Fibroblast of lung (primary cell): ENCODE data around the gene ITPK1. TPM values are rescaled to one million over a fixed set of nuclear protein-coding genes. Genes with fewer than 3 reads are reported as not detected.

Source experiments
- DNase-seq, 2 donors: peaks; one replicate each; pipeline versions ENCODE4 v3.0.0 to v3.0.0-alpha.2; 2010; ENCODE audit warnings: low read depth in 2 of 2
- H2AFZ ChIP-seq: 2 replicates; pipeline ENCODE4 v1.5.1; 2012; ENCODE audit warnings: low read length, control low read depth, inconsistent platforms
- H3K27ac ChIP-seq: 2 replicates; pipeline ENCODE4 v1.5.1; 2011; ENCODE audit warnings: low read length, control low read depth; ENCODE audit not compliant: insufficient read depth
- H3K27me3 ChIP-seq: 2 replicates; pipeline ENCODE4 v1.5.1; 2011; ENCODE audit warnings: mild to moderate bottlenecking, low read length; ENCODE audit not compliant: control insufficient read depth, insufficient read depth
- H3K36me3 ChIP-seq: 2 replicates; pipeline ENCODE4 v1.5.1; 2011; ENCODE audit warnings: low read length; ENCODE audit not compliant: control insufficient read depth, insufficient read depth
- H3K4me1 ChIP-seq: 2 replicates; pipeline ENCODE4 v1.5.1; 2011; ENCODE audit warnings: low read length; ENCODE audit not compliant: control insufficient read depth, insufficient read depth; ENCODE audit errors: extremely low read depth
- H3K4me2 ChIP-seq: 2 replicates; pipeline ENCODE4 v1.5.1; 2011; ENCODE audit warnings: low read length, control low read depth; ENCODE audit not compliant: insufficient read depth; ENCODE audit errors: extremely low read depth
- H3K4me3 ChIP-seq, 4 experiments: fragments of 200-600 bp in 1 of 4; sonication (generic) in 1 of 4; replicated peaks in 1 of 4; 2 replicates each; pipeline ENCODE4 v1.5.1; 2011 to 2016; ENCODE audit warnings: low read length in 4 of 4, low read depth in 3 of 4, mild to moderate bottlenecking in 3 of 4, control low read depth in 2 of 4, inconsistent platforms in 1 of 4, mixed read lengths in 1 of 4; ENCODE audit not compliant: insufficient read depth in 1 of 4; ENCODE audit errors: control extremely low read depth in 1 of 4
- H3K79me2 ChIP-seq: 2 replicates; pipeline ENCODE4 v1.5.1; 2012; ENCODE audit warnings: mild to moderate bottlenecking, low read length, inconsistent platforms; ENCODE audit not compliant: control insufficient read depth, insufficient read depth
- H3K9ac ChIP-seq: 2 replicates; pipeline ENCODE4 v1.5.1; 2011; ENCODE audit warnings: mild to moderate bottlenecking, low read length, control low read depth; ENCODE audit not compliant: insufficient read depth
- H3K9me3 ChIP-seq: 2 replicates; pipeline ENCODE4 v1.5.1; 2012; ENCODE audit warnings: low read depth, low read length; ENCODE audit not compliant: control insufficient read depth, insufficient read depth
- H4K20me1 ChIP-seq: 2 replicates; pipeline ENCODE4 v1.5.1; 2011; ENCODE audit warnings: low read length; ENCODE audit not compliant: control insufficient read depth, insufficient read depth; ENCODE audit errors: extremely low read depth
- CTCF ChIP-seq, 2 donors: IDR thresholded peaks in 1 of 2; conservative IDR thresholded peaks in 1 of 2; 1 replicate in 1 of 2; 2 replicates in 1 of 2; pipeline ENCODE4 v1.5.1; 2011 to 2012; ENCODE audit warnings: low read length in 2 of 2, control low read depth in 1 of 2, inconsistent platforms in 1 of 2, low read depth in 1 of 2, mild to moderate bottlenecking in 1 of 2
- EZH2 ChIP-seq: IDR thresholded peaks from 2 replicates; pipeline ENCODE4 v1.5.1; 2012; ENCODE audit warnings: low read length, control low read depth, mild to moderate bottlenecking; ENCODE audit errors: missing control alignments
- polyA plus RNA-seq, 2 donors: library from polyadenylated mRNA; depleted of rRNA in 1 of 2; stranded (reverse) in 1 of 2; unstranded in 1 of 2; fragments of >200 nt; gene quantifications; 2 replicates each; pipeline ENCODE4 v1.2.1, GENCODE V29; 2011 to 2012; ENCODE audit warnings: missing spikeins in 1 of 2
- total RNA-seq: library from RNA; depleted of rRNA; stranded (reverse); fragments of >200 nt; gene quantifications from 2 replicates; pipeline ENCODE4 v1.2.1, GENCODE V29; 2014

Gene ITPK1
- total and polyA plus RNA-seq, 2 donors (not counting 1 experiment from before 2014, with no cell fraction given): 9.2 to 23.1 TPM

DNA sequence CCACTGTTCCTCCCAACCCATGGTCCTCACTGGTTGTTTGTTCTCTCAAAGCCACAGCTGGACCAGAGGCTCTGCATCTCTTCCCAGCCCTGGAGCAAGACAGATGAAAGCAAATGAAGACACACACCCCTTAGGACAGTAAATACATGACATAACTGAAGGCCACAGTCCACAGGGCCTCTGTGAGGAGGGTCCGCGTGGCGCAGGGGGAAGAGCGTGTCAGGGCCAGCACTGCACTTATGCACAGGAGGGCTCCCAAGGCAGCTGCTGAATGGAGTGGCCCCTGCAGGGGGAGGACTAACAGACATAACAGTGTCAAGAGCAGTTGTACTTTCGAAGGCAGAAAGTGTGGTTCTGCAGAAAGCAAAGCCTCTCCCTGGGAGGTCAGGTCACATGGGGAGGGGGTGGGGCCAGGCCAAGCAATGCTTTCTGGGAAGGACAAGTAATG is 112.8 kb downstream of the ITPK1 start:
- Histone ChIP-seq H3K79me2 (no peaks in the 10 kb centered on the region), H3K4me2 (no peak overlapping the region), H3K9ac (no peak overlapping the region), H3K4me3 (no peak overlapping the region), H3K9me3 (no peaks in the 10 kb centered on the region), H3K27ac (no peak overlapping the region), H3K4me1 (peaks cover 5% of the 10 kb centered on the region), H3K36me3 (no peaks in the 10 kb centered on the region), H2AFZ (no peak overlapping the region), H3K27me3 (no peaks in the 10 kb centered on the region), H4K20me1 (no peaks in the 10 kb centered on the region)
- no peak for TF ChIP-seq CTCF (conservative IDR thresholded peaks at IDR 0.05 in 1 of 2, IDR thresholded peaks at IDR 0.05 in 1 of 2; ENCODE audit: low read depth in 1 of 2, low read length in 2 of 2)
- no peak for TF ChIP-seq EZH2
- DNase-seq: no peak

DNA sequence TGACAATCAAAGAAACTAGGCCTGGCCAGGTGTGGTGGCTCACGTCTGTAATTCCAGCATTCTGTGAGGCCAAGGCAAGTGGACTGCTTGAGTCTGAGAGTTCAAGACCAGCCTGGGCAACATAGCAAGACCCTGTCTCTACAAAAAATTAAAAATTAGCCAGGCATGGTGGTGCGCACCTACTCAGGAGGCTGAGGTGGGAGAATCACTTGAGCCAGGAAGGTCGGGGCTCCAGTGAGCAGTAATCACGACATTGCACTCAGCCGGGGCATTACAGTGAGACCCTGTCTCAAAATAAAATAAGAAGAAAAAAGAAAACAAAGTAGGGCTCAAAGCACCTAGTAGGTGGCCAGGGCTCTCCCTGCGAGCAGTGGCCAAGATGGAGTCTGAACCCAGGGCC is 113.7 kb downstream of the ITPK1 start:
- Histone ChIP-seq H3K79me2 (no peaks in the 10 kb centered on the region), H4K20me1 (no peaks in the 10 kb centered on the region), H2AFZ (no peak overlapping the region), H3K4me2 (no peak overlapping the region), H3K9me3 (no peaks in the 10 kb centered on the region), H3K9ac (no peak overlapping the region), H3K4me1 (no peaks in the 10 kb centered on the region), H3K4me3 (no peak overlapping the region), H3K27me3 (no peaks in the 10 kb centered on the region), H3K27ac (no peak overlapping the region), H3K36me3 (no peaks in the 10 kb centered on the region)
- DNase-seq: no peak
- no peak for TF ChIP-seq EZH2
- no peak for TF ChIP-seq CTCF (conservative IDR thresholded peaks at IDR 0.05 in 1 of 2, IDR thresholded peaks at IDR 0.05 in 1 of 2; ENCODE audit: low read depth in 1 of 2, low read length in 2 of 2)

- H3K4me2 ChIP-seq: no peak overlapping the region
- no peaks in the 10 kb centered on the region for H4K20me1 ChIP-seq
- no peaks in the 10 kb centered on the region for H3K27me3 ChIP-seq
- H3K79me2 ChIP-seq: no peaks in the 10 kb centered on the region
- H3K27ac ChIP-seq: no peak overlapping the region
- H3K4me3 ChIP-seq: no peak overlapping the region
- TF ChIP-seq CTCF (conservative IDR thresholded peaks at IDR 0.05 in 1 of 2, IDR thresholded peaks at IDR 0.05 in 1 of 2; ENCODE audit: low read depth in 1 of 2, low read length in 2 of 2): no peak
- no peak for TF ChIP-seq EZH2
- DNase-seq: no peak
- H3K4me1 ChIP-seq: no peaks in the 10 kb centered on the region
- H2AFZ ChIP-seq: no peak overlapping the region
- no peaks in the 10 kb centered on the region for H3K9me3 ChIP-seq
- H3K36me3 ChIP-seq: no peaks in the 10 kb centered on the region
- no peak overlapping the region for H3K9ac ChIP-seq
Observed at GRCh38 chr14:92998946-92999345, 116.8 kb downstream of the ITPK1 start.
